ENCODE data around the gene FOXO3. TPM values are rescaled to one million over a fixed set of nuclear protein-coding genes. Genes with fewer than 3 reads are reported as not detected.
"Not testable (repeated sequence)": the region's sequence is repeated elsewhere in the genome, so short reads cannot be mapped to it uniquely, and the experiment has no call there.

The FOXO3 gene
- total RNA-seq, 1 donor from 2014 or later = 74.5 TPM

GRCh38 chr6:108630050-108630714, 69.5 kb downstream of the FOXO3 start:
- DNase-seq = no peak

GRCh38 chr6:108632441-108632840, 71.7 kb downstream of the FOXO3 start:
- no peak for DNase-seq

GRCh38 chr6:108633436-108633835, 72.7 kb downstream of the FOXO3 start:
- DNase-seq = no peak

- no peak for DNase-seq
Observed at GRCh38 chr6:108635505-108636226, 74.9 kb downstream of the FOXO3 start.

- DNase-seq = no peak
Observed at GRCh38 chr6:108637963-108638362, 77.2 kb downstream of the FOXO3 start.

GRCh38 chr6:108638993-108639392, 78.3 kb downstream of the FOXO3 start:
- DNase-seq = no peak

- no peak for DNase-seq
Observed at GRCh38 chr6:108640104-108640503, 79.4 kb downstream of the FOXO3 start.

- no peak for DNase-seq
Observed at GRCh38 chr6:108643184-108643583, 82.5 kb downstream of the FOXO3 start.

GRCh38 chr6:108644252-108644651, 83.5 kb downstream of the FOXO3 start:
- DNase-seq = no peak

- no peak for DNase-seq
Observed at GRCh38 chr6:108648191-108648590, 87.5 kb downstream of the FOXO3 start.

- no peak for DNase-seq
Observed at GRCh38 chr6:108650325-108650724, 89.6 kb downstream of the FOXO3 start.

- no peak for DNase-seq
Observed at GRCh38 chr6:108650781-108651180, 90.1 kb downstream of the FOXO3 start.

GRCh38 chr6:108651340-108652227, 90.9 kb downstream of the FOXO3 start:
- peak; percentile 83 for DNase-seq

- DNase-seq = no peak
Observed at GRCh38 chr6:108652375-108652774, 91.7 kb downstream of the FOXO3 start.

GRCh38 chr6:108653949-108654348, 93.2 kb downstream of the FOXO3 start:
- no peak for DNase-seq

GRCh38 chr6:108654465-108655106, 93.9 kb downstream of the FOXO3 start:
- no peak for DNase-seq

- peak; percentile 92 for DNase-seq
Observed at GRCh38 chr6:108655806-108656651, 95.3 kb downstream of the FOXO3 start.

GRCh38 chr6:108656836-108657235, 96.1 kb downstream of the FOXO3 start:
- DNase-seq = no peak

- DNase-seq = no peak
Observed at GRCh38 chr6:108658174-108658573, 97.5 kb downstream of the FOXO3 start.

GRCh38 chr6:108658785-108659184, 98.1 kb downstream of the FOXO3 start:
- not testable (repeated sequence) for DNase-seq

- DNase-seq = no peak
Observed at GRCh38 chr6:108660251-108660650, 99.5 kb downstream of the FOXO3 start.

Data from tongue (tissue), 2 donors.